ENCODE measurements around the gene TRAPPC2L. TPM values are rescaled to one million over a fixed set of nuclear protein-coding genes. Genes with fewer than 3 reads are reported as not detected.

The TRAPPC2L gene
- total and polyA plus RNA-seq, 4 donors = 34.2 to 106 (median 48.5) TPM

DNA sequence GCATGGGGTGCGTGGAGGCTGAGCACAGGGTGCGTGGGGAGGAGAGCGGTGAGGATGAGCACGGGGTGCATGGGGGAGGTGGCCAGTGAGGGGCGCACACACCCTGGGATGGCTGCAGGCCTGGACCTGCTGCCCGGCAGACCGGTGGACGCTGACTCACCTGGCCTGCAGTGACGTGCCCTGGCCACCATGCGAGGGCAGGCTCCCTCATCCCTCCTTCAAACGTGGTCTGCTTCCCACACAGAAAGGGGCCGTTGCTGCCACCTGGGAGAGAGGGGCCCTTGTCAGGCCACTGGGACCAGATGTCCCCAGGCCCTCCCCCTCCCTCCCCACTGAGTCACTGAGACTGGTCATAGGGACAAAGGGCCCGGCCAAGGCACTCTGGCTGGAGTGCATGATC is 25.1 kb upstream of the TRAPPC2L start:
- Histone ChIP-seq H3K9me3 (ENCODE audit: control insufficient read depth in 4 of 4, insufficient read depth in 3 of 4, low read length in 3 of 4) (no peaks in the 10 kb centered on the region), H3K36me3 (ENCODE audit: control insufficient read depth in 4 of 4, insufficient read depth in 4 of 4, low read length in 4 of 4) (peaks cover 0 to 43% (median 2%) of the 10 kb centered on the region in 4 donors), H3K27me3 (ENCODE audit: control insufficient read depth in 3 of 3, insufficient read depth in 3 of 3, low read length in 2 of 3) (no peaks in the 10 kb centered on the region), H3K9ac (ENCODE audit: insufficient read depth in 1 of 2, low read length in 2 of 2) (no peak overlapping the region), H3K4me1 (ENCODE audit: control insufficient read depth in 5 of 5, insufficient read depth in 5 of 5, low read length in 5 of 5) (peaks cover 0 to 31% (median 0%) of the 10 kb centered on the region in 5 donors), H3K4me3 (no peak overlapping the region), H3K27ac (ENCODE audit: low read depth in 1 of 2, low read length in 1 of 2) (no peak overlapping the region)
- TF ChIP-seq, protein P1, sequence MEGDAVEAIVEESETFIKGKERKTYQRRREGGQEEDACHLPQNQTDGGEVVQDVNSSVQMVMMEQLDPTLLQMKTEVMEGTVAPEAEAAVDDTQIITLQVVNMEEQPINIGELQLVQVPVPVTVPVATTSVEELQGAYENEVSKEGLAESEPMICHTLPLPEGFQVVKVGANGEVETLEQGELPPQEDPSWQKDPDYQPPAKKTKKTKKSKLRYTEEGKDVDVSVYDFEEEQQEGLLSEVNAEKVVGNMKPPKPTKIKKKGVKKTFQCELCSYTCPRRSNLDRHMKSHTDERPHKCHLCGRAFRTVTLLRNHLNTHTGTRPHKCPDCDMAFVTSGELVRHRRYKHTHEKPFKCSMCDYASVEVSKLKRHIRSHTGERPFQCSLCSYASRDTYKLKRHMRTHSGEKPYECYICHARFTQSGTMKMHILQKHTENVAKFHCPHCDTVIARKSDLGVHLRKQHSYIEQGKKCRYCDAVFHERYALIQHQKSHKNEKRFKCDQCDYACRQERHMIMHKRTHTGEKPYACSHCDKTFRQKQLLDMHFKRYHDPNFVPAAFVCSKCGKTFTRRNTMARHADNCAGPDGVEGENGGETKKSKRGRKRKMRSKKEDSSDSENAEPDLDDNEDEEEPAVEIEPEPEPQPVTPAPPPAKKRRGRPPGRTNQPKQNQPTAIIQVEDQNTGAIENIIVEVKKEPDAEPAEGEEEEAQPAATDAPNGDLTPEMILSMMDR (IDR thresholded peaks at IDR 0.05; ENCODE audit: control extremely low read depth, extremely low read depth) = no peak
- no peak for DNase-seq
- ATAC-seq (ENCODE audit: insufficient read depth, low FRiP score) = no peak
- 85 to 93% methylated on average over 11 to 13 of the region's 13 CpGs for WGBS, 2 donors

DNA sequence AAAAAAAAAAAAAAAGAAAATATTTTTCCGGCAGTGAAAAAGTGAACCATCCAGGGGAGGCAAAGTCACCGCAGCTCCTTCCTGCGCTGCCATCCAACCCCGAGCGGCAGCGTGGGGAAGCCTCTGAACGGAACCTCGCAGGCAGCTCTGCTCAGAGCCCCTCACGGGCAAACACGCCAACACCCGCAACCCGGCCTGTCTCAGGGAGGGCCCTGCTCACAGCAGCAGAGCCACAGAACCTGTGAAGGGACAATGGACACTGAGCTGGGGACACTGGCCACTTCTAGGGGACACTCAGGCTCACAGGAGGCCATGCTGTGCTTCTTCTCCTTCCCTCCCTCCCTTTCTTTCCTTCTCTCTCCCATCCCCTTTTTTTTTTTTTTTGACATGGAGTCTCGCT is 23.8 kb upstream of the TRAPPC2L start:
- Histone ChIP-seq H3K4me3 (no peak overlapping the region), H3K27me3 (ENCODE audit: control insufficient read depth in 3 of 3, insufficient read depth in 3 of 3, low read length in 2 of 3) (no peaks in the 10 kb centered on the region), H3K4me1 (ENCODE audit: control insufficient read depth in 5 of 5, insufficient read depth in 5 of 5, low read length in 5 of 5) (peaks cover 0 to 28% (median 0%) of the 10 kb centered on the region in 5 donors), H3K36me3 (ENCODE audit: control insufficient read depth in 4 of 4, insufficient read depth in 4 of 4, low read length in 4 of 4) (peaks cover 0 to 40% (median under 1%) of the 10 kb centered on the region in 4 donors), H3K9me3 (ENCODE audit: control insufficient read depth in 4 of 4, insufficient read depth in 3 of 4, low read length in 3 of 4) (no peaks in the 10 kb centered on the region), H3K27ac (ENCODE audit: low read depth in 1 of 2, low read length in 1 of 2) (no peak overlapping the region), H3K9ac (ENCODE audit: insufficient read depth in 1 of 2, low read length in 2 of 2) (no peak overlapping the region)
- WGBS, 2 donors = 94 to 98% methylated on average over 12 to 13 of the region's 13 CpGs
- DNase-seq (no peak), ATAC-seq (ENCODE audit: insufficient read depth, low FRiP score) (no peak)
- TF ChIP-seq, protein P1 (IDR thresholded peaks at IDR 0.05; ENCODE audit: control extremely low read depth, extremely low read depth) = no peak

DNA sequence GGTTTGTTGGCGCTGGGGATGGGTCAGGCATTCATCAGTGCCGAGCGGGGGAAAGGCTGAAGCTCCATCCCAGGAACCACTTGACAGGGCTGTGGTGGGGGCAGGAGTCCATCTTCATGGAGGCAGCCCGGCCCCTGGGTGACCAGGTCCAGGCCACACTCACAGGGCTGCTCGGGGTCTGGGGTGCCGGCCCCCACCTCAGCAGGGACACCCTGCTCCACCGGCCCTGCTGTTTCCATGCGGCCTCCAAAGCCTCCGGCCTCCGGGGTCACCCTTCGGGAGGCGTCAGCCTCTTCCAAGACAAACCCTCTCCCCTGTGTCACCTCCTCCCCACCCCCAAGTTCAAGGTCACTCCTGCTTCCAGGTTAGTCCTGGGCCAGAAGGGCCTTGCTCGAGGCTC is 22.3 kb upstream of the TRAPPC2L start:
- H3K4me3 ChIP-seq = no peak overlapping the region
- H3K4me1 ChIP-seq (ENCODE audit: control insufficient read depth in 5 of 5, insufficient read depth in 5 of 5, low read length in 5 of 5) = peaks cover 0 to 13% (median 0%) of the 10 kb centered on the region in 5 donors
- ATAC-seq (ENCODE audit: insufficient read depth, low FRiP score) = no peak
- 89 to 93% methylated on average over 12 to 13 of the region's 13 CpGs for WGBS, 2 donors
- H3K27me3 ChIP-seq (ENCODE audit: control insufficient read depth in 3 of 3, insufficient read depth in 3 of 3, low read length in 2 of 3) = no peaks in the 10 kb centered on the region
- no peak overlapping the region for H3K9ac ChIP-seq (ENCODE audit: insufficient read depth in 1 of 2, low read length in 2 of 2)
- DNase-seq = no peak
- H3K27ac ChIP-seq (ENCODE audit: low read depth in 1 of 2, low read length in 1 of 2) = no peak overlapping the region
- TF ChIP-seq, protein P1 (IDR thresholded peaks at IDR 0.05; ENCODE audit: control extremely low read depth, extremely low read depth) = no peak
- H3K9me3 ChIP-seq (ENCODE audit: control insufficient read depth in 4 of 4, insufficient read depth in 3 of 4, low read length in 3 of 4) = no peaks in the 10 kb centered on the region
- peaks cover 0 to 39% (median 6%) of the 10 kb centered on the region in 4 donors for H3K36me3 ChIP-seq (ENCODE audit: control insufficient read depth in 4 of 4, insufficient read depth in 4 of 4, low read length in 4 of 4)

DNA sequence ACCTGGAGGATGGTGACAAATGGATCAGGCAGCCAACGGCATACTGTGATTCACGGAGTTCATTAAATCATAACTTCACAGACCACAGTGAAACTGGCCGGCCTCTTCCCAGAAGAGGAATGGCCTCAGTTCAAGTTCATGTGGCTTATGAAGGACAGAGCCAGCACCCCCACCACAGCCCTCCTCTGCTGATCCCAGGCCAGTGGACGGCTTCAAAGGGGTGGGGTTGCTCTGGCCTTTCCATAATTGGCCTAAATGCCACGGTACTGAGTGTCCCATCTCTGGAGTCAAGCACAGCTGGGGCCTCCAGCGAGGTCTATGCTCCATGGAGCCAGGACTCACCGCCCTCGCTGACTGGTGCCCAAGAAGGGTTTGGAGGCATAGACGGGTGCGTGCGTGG is 21.5 kb upstream of the TRAPPC2L start:
- Histone ChIP-seq H3K27me3 (ENCODE audit: control insufficient read depth in 3 of 3, insufficient read depth in 3 of 3, low read length in 2 of 3) (no peaks in the 10 kb centered on the region), H3K9ac (ENCODE audit: insufficient read depth in 1 of 2, low read length in 2 of 2) (no peak overlapping the region), H3K4me1 (ENCODE audit: control insufficient read depth in 5 of 5, insufficient read depth in 5 of 5, low read length in 5 of 5) (peaks cover 0 to 6% (median 0%) of the 10 kb centered on the region in 5 donors), H3K27ac (ENCODE audit: low read depth in 1 of 2, low read length in 1 of 2) (no peak overlapping the region), H3K9me3 (ENCODE audit: control insufficient read depth in 4 of 4, insufficient read depth in 3 of 4, low read length in 3 of 4) (no peaks in the 10 kb centered on the region), H3K4me3 (no peak overlapping the region), H3K36me3 (ENCODE audit: control insufficient read depth in 4 of 4, insufficient read depth in 4 of 4, low read length in 4 of 4) (peaks cover 0 to 45% (median 9%) of the 10 kb centered on the region in 4 donors)
- ATAC-seq (ENCODE audit: insufficient read depth, low FRiP score) (no peak), DNase-seq (no peak)
- WGBS, 2 donors = 88 to 89% methylated on average over 11 of the region's 11 CpGs
- TF ChIP-seq, protein P1 (IDR thresholded peaks at IDR 0.05; ENCODE audit: control extremely low read depth, extremely low read depth) = no peak

All from lung (tissue), 12 donors.